Lower lobe of right lung (tissue), 2 donors: Measurements from ENCODE around the gene C3orf38. TPM values are rescaled to one million over a fixed set of nuclear protein-coding genes. Genes with fewer than 3 reads are reported as not detected.
"Not testable (repeated sequence)": the region's sequence is repeated elsewhere in the genome, so short reads cannot be mapped to it uniquely, and the experiment has no call there.

ENCODE experiments used
- ATAC-seq, 2 donors: fragments of 200-7000 bp; cut with Tn5 transposase; one replicate each; pipeline ENCODE4 v1.9.1; 2020 to 2022; ENCODE audit warnings: mild to moderate bottlenecking in 2 of 2, moderate library complexity in 2 of 2
- DNase-seq: peaks from one replicate; pipeline ENCODE4 v3.0.0-alpha.2; 2020
- H3K27ac ChIP-seq: fragments of 200-600 bp; one replicate; pipeline ENCODE4 v1.8.0; 2022
- H3K27me3 ChIP-seq: fragments of 200-600 bp; one replicate; pipeline ENCODE4 v1.8.0; 2022; ENCODE audit warnings: low read depth
- H3K36me3 ChIP-seq: fragments of 200-600 bp; one replicate; pipeline ENCODE4 v1.8.0; 2022; ENCODE audit warnings: mild to moderate bottlenecking
- H3K4me1 ChIP-seq: fragments of 200-600 bp; one replicate; pipeline ENCODE4 v1.8.0; 2022
- H3K4me3 ChIP-seq: fragments of 200-600 bp; one replicate; pipeline ENCODE4 v1.8.0; 2022; ENCODE audit warnings: mild to moderate bottlenecking
- H3K9me3 ChIP-seq: fragments of 200-600 bp; one replicate; pipeline ENCODE4 v1.8.0; 2022
- CTCF ChIP-seq: fragments of 200-600 bp; IDR thresholded peaks from one replicate; pipeline ENCODE4 v1.8.0; 2022; ENCODE audit warnings: antibody characterized with exemption, mild to moderate bottlenecking
- intact Hi-C: fragments of 100-400 bp; cut with DNase I; formaldehyde crosslinking; loops from one replicate; pipeline ENCODE4 v1.11.0; 2022
- total RNA-seq: library from RNA; stranded (reverse); fragmentation: NEBNext Ultra II Directional; extraction: Animal tissue kit (Norgen Biotek cat#: 25700); gene quantifications from one replicate; pipeline ENCODE4 v1.2.1, GENCODE V29; 2021
- donor health status: DM: no; HTN: yes; CAD: no; lungs with severe emphysema.

C3orf38 gene
- total RNA-seq, 1 donor from 2014 or later = 25.0 TPM

DNA sequence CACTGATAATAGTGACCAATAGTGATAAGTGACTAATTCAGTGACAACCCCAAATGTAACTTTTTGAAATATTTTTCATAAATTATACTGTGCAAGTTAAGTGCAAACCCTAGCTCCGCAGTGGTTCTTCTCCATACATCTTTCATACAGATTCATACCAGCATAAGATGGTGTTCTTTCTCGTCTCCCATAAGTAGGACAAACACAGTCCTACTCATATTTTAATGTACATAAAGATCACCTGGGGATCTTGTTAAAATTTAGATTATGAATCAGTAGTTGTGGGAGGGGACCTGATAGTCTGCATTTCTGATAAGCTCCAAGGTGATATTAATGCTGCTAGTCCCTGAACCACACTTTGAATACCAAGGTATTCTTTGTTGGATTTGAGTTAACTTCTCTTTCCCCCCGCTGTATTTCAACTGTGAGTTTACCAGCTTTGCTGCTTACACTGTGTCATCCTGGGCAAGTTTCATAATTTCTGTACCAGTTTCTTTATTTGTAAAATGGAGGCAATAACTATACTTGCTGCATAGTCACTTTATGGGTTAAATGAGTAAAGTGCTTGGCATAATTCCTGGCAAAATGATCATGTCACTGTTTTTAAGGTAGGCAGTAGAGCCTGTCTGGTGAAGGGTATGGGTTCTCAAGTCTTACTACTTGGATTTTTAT lies 34.7 kb upstream of the C3orf38 start:
- no peak overlapping the region for H3K27ac ChIP-seq
- peaks cover 14% of the 10 kb centered on the region for H3K36me3 ChIP-seq
- intact Hi-C loops = no loop called here
- TF ChIP-seq CTCF = no peak
- H3K27me3 ChIP-seq = no peaks in the 10 kb centered on the region
- H3K9me3 ChIP-seq = no peaks in the 10 kb centered on the region
- H3K4me1 ChIP-seq = no peaks in the 10 kb centered on the region
- ATAC-seq = no peak
- no peak overlapping the region for H3K4me3 ChIP-seq
- DNase-seq = no peak

GRCh38 chr3:88117683-88118082 lies 32.1 kb upstream of the C3orf38 start:
- DNase-seq = no peak
- peak in 1 of 2 donors; percentile 32 for ATAC-seq
- intact Hi-C loops = no loop called here
- Histone ChIP-seq H3K27me3 (no peaks in the 10 kb centered on the region), H3K36me3 (peaks cover 14% of the 10 kb centered on the region), H3K4me3 (no peak overlapping the region), H3K27ac (no peak overlapping the region), H3K4me1 (no peaks in the 10 kb centered on the region), H3K9me3 (no peaks in the 10 kb centered on the region)
- TF ChIP-seq CTCF = no peak

GRCh38 chr3:88118603-88119002 lies 31.2 kb upstream of the C3orf38 start:
- H3K9me3 ChIP-seq, DNase-seq, H3K4me3 ChIP-seq, H3K27ac ChIP-seq, H3K27me3 ChIP-seq, intact Hi-C loops, ATAC-seq, H3K4me1 ChIP-seq: not testable (repeated sequence)
- H3K36me3 ChIP-seq = peaks cover 14% of the 10 kb centered on the region

DNA sequence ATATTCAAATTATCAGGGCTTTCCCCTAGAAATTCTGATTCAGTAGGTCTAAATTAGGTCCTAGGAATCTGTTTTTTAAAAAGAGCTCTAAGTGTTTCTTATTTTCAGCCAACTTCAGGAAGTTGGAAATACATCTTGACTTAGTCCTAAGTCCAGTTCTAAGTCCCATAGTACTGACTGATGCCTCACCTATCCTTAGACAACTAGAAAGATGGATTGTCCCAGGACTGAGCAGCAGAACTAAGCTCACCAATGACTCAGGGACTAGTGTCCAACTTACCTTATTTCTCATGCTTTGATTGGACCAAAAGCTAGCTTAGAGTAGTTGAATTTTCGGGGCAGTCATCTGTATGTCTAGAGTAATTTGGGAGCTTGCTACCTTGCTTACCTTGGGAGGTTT lies 26.2 kb upstream of the C3orf38 start:
- no peak overlapping the region for H3K27ac ChIP-seq
- no peaks in the 10 kb centered on the region for H3K9me3 ChIP-seq
- H3K27me3 ChIP-seq = no peaks in the 10 kb centered on the region
- no peaks in the 10 kb centered on the region for H3K36me3 ChIP-seq
- ATAC-seq (no peak), DNase-seq (no peak)
- H3K4me3 ChIP-seq = no peak overlapping the region
- H3K4me1 ChIP-seq = no peaks in the 10 kb centered on the region
- intact Hi-C loops = no loop called here
- no peak for TF ChIP-seq CTCF

GRCh38 chr3:88131695-88132094 lies 18.1 kb upstream of the C3orf38 start:
- no peaks in the 10 kb centered on the region for H3K4me1 ChIP-seq
- intact Hi-C loops = no loop called here
- no peak for DNase-seq
- no peak for ATAC-seq
- no peak for TF ChIP-seq CTCF
- H3K4me3 ChIP-seq = no peak overlapping the region
- peaks cover 63% of the 10 kb centered on the region for H3K36me3 ChIP-seq
- no peaks in the 10 kb centered on the region for H3K27me3 ChIP-seq
- H3K9me3 ChIP-seq = no peaks in the 10 kb centered on the region
- no peak overlapping the region for H3K27ac ChIP-seq

DNA sequence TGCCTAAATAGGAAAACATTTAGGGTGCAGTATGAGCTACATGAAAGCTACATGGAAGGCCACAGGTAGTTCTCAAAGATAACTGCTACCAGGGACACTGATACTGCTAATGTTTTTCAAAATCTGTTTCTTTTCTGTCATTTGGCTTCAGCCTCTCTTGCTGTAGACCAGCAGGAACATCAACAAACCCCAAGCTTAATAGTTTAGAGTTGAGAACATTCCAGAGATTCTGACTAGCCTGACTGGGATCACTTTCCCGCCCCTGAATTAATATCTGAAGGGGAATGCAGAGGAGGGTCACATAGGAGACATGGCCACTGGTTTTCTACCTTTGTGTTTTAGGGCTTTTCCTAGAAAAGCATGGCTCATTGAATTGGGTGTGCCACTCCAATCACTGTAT lies 16.9 kb upstream of the C3orf38 start:
- DNase-seq = no peak
- peaks cover 73% of the 10 kb centered on the region for H3K36me3 ChIP-seq
- intact Hi-C loops = no loop called here
- no peaks in the 10 kb centered on the region for H3K9me3 ChIP-seq
- no peak for TF ChIP-seq CTCF
- H3K4me3 ChIP-seq = no peak overlapping the region
- H3K4me1 ChIP-seq = no peaks in the 10 kb centered on the region
- no peak overlapping the region for H3K27ac ChIP-seq
- ATAC-seq = no peak
- no peaks in the 10 kb centered on the region for H3K27me3 ChIP-seq
